Neural crest cell (in vitro differentiated cells): ENCODE data around the gene OR1Q1. TPM values are rescaled to one million over a fixed set of nuclear protein-coding genes. Genes with fewer than 3 reads are reported as not detected.

Experiments used
- DNase-seq: peaks from one replicate; pipeline ENCODE4 v3.0.0; 2021; ENCODE audit warnings: low read depth, mixed read lengths, low spot score
- H3K27ac Mint-ChIP-seq: one replicate; pipeline ENCODE4 v1.8.0; 2021; ENCODE audit warnings: mild to moderate bottlenecking, mixed read lengths; ENCODE audit not compliant: unreplicated experiment
- H3K27me3 Mint-ChIP-seq: 2 replicates; pipeline ENCODE4 v1.8.0; 2021; ENCODE audit warnings: low read depth, mild to moderate bottlenecking, mixed read lengths
- H3K36me3 Mint-ChIP-seq: 2 replicates; pipeline ENCODE4 v1.8.0; 2021; ENCODE audit warnings: low read depth, mild to moderate bottlenecking, mixed read lengths
- H3K4me1 Mint-ChIP-seq: 2 replicates; pipeline ENCODE4 v1.8.0; 2021; ENCODE audit warnings: mixed read lengths
- H3K4me3 Mint-ChIP-seq: one replicate; pipeline ENCODE4 v1.8.0; 2021; ENCODE audit warnings: mild to moderate bottlenecking, mixed read lengths
- H3K9me3 Mint-ChIP-seq: 2 replicates; pipeline ENCODE4 v1.8.0; 2021; ENCODE audit warnings: mixed read lengths
- total RNA-seq: library from RNA; stranded (reverse); gene quantifications from 2 replicates; pipeline ENCODE4 v1.2.1, GENCODE V29; 2021
- TF ChIP-seq, protein P1 (sequence below): fragments of 200-600 bp; sonication (generic); conservative IDR thresholded peaks from 2 replicates; pipeline ENCODE4 v1.5.0; 2021; ENCODE audit warnings: antibody characterized with exemption, mild to moderate bottlenecking

Gene OR1Q1
- total RNA-seq, 1 donor from 2014 or later: not detected

DNA sequence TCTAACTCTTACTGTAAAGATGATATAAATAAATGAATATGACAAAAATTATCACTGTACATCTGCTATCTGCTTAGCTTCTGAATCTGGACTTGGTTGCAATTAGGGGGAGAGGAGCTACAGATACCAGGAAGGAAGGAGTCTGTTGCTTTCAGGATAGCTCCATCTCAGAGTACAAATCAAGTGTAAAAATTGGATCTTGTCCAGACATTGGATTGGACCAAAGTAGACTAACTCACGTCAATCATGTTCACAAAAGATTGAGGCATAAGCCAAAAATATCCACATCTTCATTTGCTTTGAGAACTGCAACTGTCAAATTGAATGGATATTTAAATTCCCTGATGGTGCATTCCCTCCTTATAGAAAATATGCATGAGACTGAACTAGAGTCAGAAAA, 8.8 kb upstream of the OR1Q1 start:
- peaks cover 14% of the 10 kb centered on the region for H3K9me3 Mint-ChIP-seq

GRCh38 chr9:122606587-122606986, 8.0 kb upstream of the OR1Q1 start:
- TF ChIP-seq, protein P1, sequence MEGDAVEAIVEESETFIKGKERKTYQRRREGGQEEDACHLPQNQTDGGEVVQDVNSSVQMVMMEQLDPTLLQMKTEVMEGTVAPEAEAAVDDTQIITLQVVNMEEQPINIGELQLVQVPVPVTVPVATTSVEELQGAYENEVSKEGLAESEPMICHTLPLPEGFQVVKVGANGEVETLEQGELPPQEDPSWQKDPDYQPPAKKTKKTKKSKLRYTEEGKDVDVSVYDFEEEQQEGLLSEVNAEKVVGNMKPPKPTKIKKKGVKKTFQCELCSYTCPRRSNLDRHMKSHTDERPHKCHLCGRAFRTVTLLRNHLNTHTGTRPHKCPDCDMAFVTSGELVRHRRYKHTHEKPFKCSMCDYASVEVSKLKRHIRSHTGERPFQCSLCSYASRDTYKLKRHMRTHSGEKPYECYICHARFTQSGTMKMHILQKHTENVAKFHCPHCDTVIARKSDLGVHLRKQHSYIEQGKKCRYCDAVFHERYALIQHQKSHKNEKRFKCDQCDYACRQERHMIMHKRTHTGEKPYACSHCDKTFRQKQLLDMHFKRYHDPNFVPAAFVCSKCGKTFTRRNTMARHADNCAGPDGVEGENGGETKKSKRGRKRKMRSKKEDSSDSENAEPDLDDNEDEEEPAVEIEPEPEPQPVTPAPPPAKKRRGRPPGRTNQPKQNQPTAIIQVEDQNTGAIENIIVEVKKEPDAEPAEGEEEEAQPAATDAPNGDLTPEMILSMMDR: no peak
- peaks cover 15% of the 10 kb centered on the region for H3K9me3 Mint-ChIP-seq
- H3K27me3 Mint-ChIP-seq: peaks cover 9% of the 10 kb centered on the region
- H3K4me1 Mint-ChIP-seq: no peaks in the 10 kb centered on the region
- no peaks in the 10 kb centered on the region for H3K36me3 Mint-ChIP-seq
- H3K27ac Mint-ChIP-seq: no peak overlapping the region
- DNase-seq: no peak
- H3K4me3 Mint-ChIP-seq: no peak overlapping the region

More for the DNA sequence above, 8.8 kb upstream of the OR1Q1 start:
- no peak for DNase-seq
- Mint-ChIP-seq H3K4me1 (no peaks in the 10 kb centered on the region), H3K27ac (no peak overlapping the region), H3K27me3 (peaks cover 3% of the 10 kb centered on the region), H3K36me3 (no peaks in the 10 kb centered on the region), H3K4me3 (no peak overlapping the region)
- TF ChIP-seq, protein P1: no peak

- Mint-ChIP-seq H3K4me3 (no peak overlapping the region), H3K27me3 (peaks cover 7% of the 10 kb centered on the region), H3K4me1 (no peaks in the 10 kb centered on the region), H3K9me3 (peaks cover 13% of the 10 kb centered on the region), H3K27ac (no peak overlapping the region), H3K36me3 (no peaks in the 10 kb centered on the region)
- DNase-seq: no peak
- TF ChIP-seq, protein P1: no peak
Measured at GRCh38 chr9:122609804-122610203, 4.7 kb upstream of the OR1Q1 start.

DNA sequence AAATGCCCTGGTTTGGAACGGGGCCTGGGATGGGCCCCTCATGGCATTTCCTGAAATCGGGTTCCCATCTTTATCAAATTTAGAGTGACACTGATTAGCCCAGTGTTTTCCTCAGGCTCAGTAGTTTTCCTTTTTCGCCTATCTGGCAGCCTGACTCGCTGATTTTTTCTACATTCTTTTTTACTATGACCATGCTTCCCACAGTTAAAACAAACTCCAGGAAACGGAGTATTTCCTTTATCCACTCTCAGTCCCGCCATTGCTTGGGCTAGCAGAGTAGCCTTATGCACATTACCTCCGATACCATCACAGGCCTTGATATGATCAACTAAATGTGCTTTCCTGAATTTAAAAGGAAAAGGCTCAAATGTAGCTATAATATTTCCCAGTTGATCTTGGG, 5.5 kb downstream of the OR1Q1 start:
- H3K27me3 Mint-ChIP-seq: peaks cover 11% of the 10 kb centered on the region
- TF ChIP-seq, protein P1: no peak

GRCh38 chr9:122642226-122642625, 27.7 kb downstream of the OR1Q1 start:
- DNase-seq: no peak
- H3K9me3 Mint-ChIP-seq: peaks cover 25% of the 10 kb centered on the region
- H3K4me1 Mint-ChIP-seq: no peaks in the 10 kb centered on the region
- no peak overlapping the region for H3K4me3 Mint-ChIP-seq
- no peaks in the 10 kb centered on the region for H3K36me3 Mint-ChIP-seq
- TF ChIP-seq, protein P1: no peak
- no peak overlapping the region for H3K27ac Mint-ChIP-seq
- H3K27me3 Mint-ChIP-seq: peaks cover 3% of the 10 kb centered on the region

More for the DNA sequence above, 5.5 kb downstream of the OR1Q1 start:
- Mint-ChIP-seq H3K9me3 (peaks cover under 1% of the 10 kb centered on the region), H3K4me3 (no peak overlapping the region), H3K36me3 (no peaks in the 10 kb centered on the region), H3K27ac (no peak overlapping the region), H3K4me1 (no peaks in the 10 kb centered on the region)
- no peak for DNase-seq

DNA sequence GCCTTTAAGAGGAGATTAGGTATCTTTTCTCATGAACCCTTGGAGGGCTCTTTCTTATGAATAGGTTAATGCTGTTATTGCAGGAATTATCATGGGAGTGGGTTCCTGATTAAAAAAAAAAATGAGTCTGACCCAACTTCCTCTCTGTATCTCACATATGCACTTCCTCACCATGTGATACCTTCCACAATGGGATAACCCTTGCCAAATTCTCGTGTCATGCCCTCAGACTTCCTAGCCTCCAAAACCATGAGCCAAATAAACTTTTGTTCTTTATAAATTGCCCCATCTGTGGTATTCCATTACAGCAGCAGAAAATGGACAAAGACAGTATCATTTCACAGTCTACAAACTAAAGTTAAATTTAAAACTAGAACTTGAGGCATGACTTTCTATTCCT, 41.8 kb downstream of the OR1Q1 start:
- Mint-ChIP-seq H3K36me3 (no peaks in the 10 kb centered on the region), H3K4me3 (no peak overlapping the region), H3K4me1 (no peaks in the 10 kb centered on the region), H3K27ac (no peak overlapping the region), H3K9me3 (peaks cover 7% of the 10 kb centered on the region), H3K27me3 (peaks cover 10% of the 10 kb centered on the region)
- TF ChIP-seq, protein P1: no peak
- no peak for DNase-seq
